Activated CD8-positive, alpha-beta T cell treated with anti-CD3 and anti-CD28 coated beads, Interleukin-2, amount 10 ng/mL, durations not matched to agents 7 days and 5 days (primary cell): ENCODE data around the gene ZNF24. TPM values are rescaled to one million over a fixed set of nuclear protein-coding genes. Genes with fewer than 3 reads are reported as not detected.

Source experiments
- ATAC-seq: fragments of 150-1000 bp; cut with Tn5 transposase; one replicate; pipeline ENCODE4 v1.10.0; 2021; ENCODE audit warnings: moderate library complexity
- CTCF ChIA-PET: fragments of 350-600 bp; sonication (Branson Sonifier 250); formaldehyde crosslinking; loops from one replicate; lab custom pipeline; 2021; ENCODE audit warnings: antibody characterized with exemption; lab: Charles Lee
- POLR2A ChIA-PET: fragments of 350-600 bp; sonication (Branson Sonifier 250); formaldehyde crosslinking; loops from one replicate; lab custom pipeline; 2021; ENCODE audit warnings: antibody characterized with exemption; lab: Charles Lee
- DNase-seq: peaks from one replicate; pipeline ENCODE4 v3.0.0-alpha.2; 2020
- H3K27ac Mint-ChIP-seq: one replicate; pipeline ENCODE4 v1.8.0; 2021; ENCODE audit warnings: mild to moderate bottlenecking, mixed read lengths
- H3K27me3 Mint-ChIP-seq: one replicate; pipeline ENCODE4 v1.8.0; 2021; ENCODE audit warnings: low read depth, mixed read lengths
- H3K36me3 Mint-ChIP-seq: one replicate; pipeline ENCODE4 v1.8.0; 2021; ENCODE audit warnings: low read depth, mixed read lengths
- H3K4me1 Mint-ChIP-seq: one replicate; pipeline ENCODE4 v1.8.0; 2021; ENCODE audit warnings: low read depth, mixed read lengths
- H3K4me3 Mint-ChIP-seq: one replicate; pipeline ENCODE4 v1.8.0; 2021; ENCODE audit warnings: mild to moderate bottlenecking, mixed read lengths
- H3K9me3 Mint-ChIP-seq: one replicate; pipeline ENCODE4 v1.8.0; 2022; ENCODE audit warnings: mixed read lengths; ENCODE audit not compliant: insufficient read depth
- total RNA-seq, 2 experiments: library from RNA; stranded (reverse); gene quantifications; one replicate each; pipeline ENCODE4 v1.2.3, GENCODE V29; 2021

Gene ZNF24
- total RNA-seq, 2 experiments from 2014 or later: 48.8 to 53.2 TPM

DNA sequence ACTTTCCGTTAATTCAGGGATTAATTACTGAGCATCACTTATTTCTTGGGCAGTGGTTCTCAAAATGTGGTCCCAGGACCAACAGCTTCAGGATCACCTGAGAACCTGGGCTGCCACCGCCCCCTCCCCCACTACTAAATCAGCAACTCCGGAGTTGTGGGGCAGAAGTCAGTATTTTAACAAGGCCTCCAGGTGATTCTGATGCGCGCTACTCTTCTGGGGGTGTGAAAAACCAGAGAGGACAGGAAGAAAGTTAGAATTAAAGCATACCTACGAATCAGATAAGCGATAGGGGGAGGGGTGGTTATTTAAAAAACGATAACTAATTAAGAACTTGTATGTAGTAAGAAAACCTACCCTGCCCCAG, 54.5 kb downstream of the ZNF24 start:
- peak overlapping the region; percentile 98 for H3K4me3 Mint-ChIP-seq
- peaks cover 28% of the 10 kb centered on the region for H3K9me3 Mint-ChIP-seq
- no peaks in the 10 kb centered on the region for H3K27me3 Mint-ChIP-seq
- peak; percentile 46 for ATAC-seq
- ChIA-PET POLR2A (interaction anchor here (0.6 to 3.0 kb wide), 18 partner anchors 8 to 664 kb away, joined by 3 to 28 read pairs (median 5); partner anchors contain the start of genes INO80C, ZNF24, ZNF396 and ZNF397), CTCF (interaction anchor here (0.8 to 2.2 kb wide), 7 partner anchors 28 to 423 kb away, joined by 3 to 5 read pairs (median 3); partner anchors contain the start of genes ZNF24 and ZNF397)
- H3K36me3 Mint-ChIP-seq: peaks cover 71% of the 10 kb centered on the region
- H3K27ac Mint-ChIP-seq: peak overlapping the region; percentile 97
- DNase-seq: peak; percentile 60
- peaks cover 37% of the 10 kb centered on the region for H3K4me1 Mint-ChIP-seq

DNA sequence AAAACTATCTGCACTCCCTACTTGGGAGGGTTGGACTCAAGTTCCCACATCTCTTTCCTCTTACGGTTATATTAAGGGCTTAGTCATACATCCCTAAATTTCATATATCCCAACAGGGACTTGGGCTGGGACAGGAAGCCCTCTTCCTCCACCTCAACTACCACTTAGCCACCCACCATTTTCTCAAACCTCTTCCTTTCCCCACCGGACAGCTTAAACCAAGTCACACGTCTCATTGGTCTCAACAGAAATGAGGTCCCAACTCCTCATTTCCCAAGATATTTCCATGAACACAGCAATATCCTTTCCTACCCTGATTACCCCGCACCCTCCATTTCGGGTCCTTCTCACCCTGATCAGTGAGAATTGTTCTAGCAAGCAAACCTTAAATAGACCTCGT, 54.9 kb downstream of the ZNF24 start:
- Mint-ChIP-seq H3K4me1 (peaks cover 34% of the 10 kb centered on the region), H3K27ac (peak overlapping the region; percentile 97), H3K36me3 (peaks cover 68% of the 10 kb centered on the region), H3K4me3 (peak overlapping the region; percentile 98), H3K27me3 (no peaks in the 10 kb centered on the region), H3K9me3 (peaks cover 25% of the 10 kb centered on the region)
- ChIA-PET POLR2A (interaction anchor here (0.6 to 3.0 kb wide), 15 partner anchors 8 to 664 kb away, joined by 3 to 28 read pairs (median 5); partner anchors contain the start of genes INO80C, MAPRE2, ZNF24 and ZNF397), CTCF (interaction anchor here (0.8 to 2.2 kb wide), 8 partner anchors 28 to 423 kb away, joined by 3 to 5 read pairs (median 3); partner anchors contain the start of genes ZNF24 and ZNF397)
- ATAC-seq: no peak
- DNase-seq: no peak

GRCh38 chr18:35284841-35285240, 59.4 kb downstream of the ZNF24 start:
- POLR2A ChIA-PET: no interaction called here
- H3K27me3 Mint-ChIP-seq: no peaks in the 10 kb centered on the region
- ATAC-seq (no peak), DNase-seq (no peak)
- H3K4me3 Mint-ChIP-seq: no peak overlapping the region
- H3K4me1 Mint-ChIP-seq: peaks cover 12% of the 10 kb centered on the region
- CTCF ChIA-PET: no interaction called here
- peaks cover 25% of the 10 kb centered on the region for H3K9me3 Mint-ChIP-seq
- peaks cover 68% of the 10 kb centered on the region for H3K36me3 Mint-ChIP-seq
- H3K27ac Mint-ChIP-seq: no peak overlapping the region

- POLR2A ChIA-PET: no interaction called here
- H3K4me3 Mint-ChIP-seq: no peak overlapping the region
Observed at GRCh38 chr18:35283923-35284794, 60.1 kb downstream of the ZNF24 start.

GRCh38 chr18:35282353-35282752, 61.9 kb downstream of the ZNF24 start:
- DNase-seq (no peak), ATAC-seq (no peak)
- POLR2A ChIA-PET: interaction anchor here (1.8 kb wide), 1 partner anchor 7 kb away, joined by 4 read pairs; the partner anchor contains the start of gene ZSCAN30
- Mint-ChIP-seq H3K4me3 (no peak overlapping the region), H3K9me3 (peaks cover 36% of the 10 kb centered on the region), H3K27ac (no peak overlapping the region), H3K4me1 (peaks cover 5% of the 10 kb centered on the region), H3K36me3 (peaks cover 65% of the 10 kb centered on the region), H3K27me3 (no peaks in the 10 kb centered on the region)
- CTCF ChIA-PET: no interaction called here

More at GRCh38 chr18:35283923-35284794, 60.1 kb downstream of the ZNF24 start:
- Mint-ChIP-seq H3K36me3 (peaks cover 70% of the 10 kb centered on the region), H3K27ac (no peak overlapping the region), H3K27me3 (no peaks in the 10 kb centered on the region), H3K9me3 (peaks cover 31% of the 10 kb centered on the region), H3K4me1 (peaks cover 7% of the 10 kb centered on the region)
- ATAC-seq (no peak), DNase-seq (no peak)
- CTCF ChIA-PET: no interaction called here

Other genes with a start within 250 kb of the ZNF24 start
- gene ZNF397, start 103.4 kb downstream of the ZNF24 start, total RNA-seq: 10 to 100 TPM; 11.3 to 12.7 TPM
- 10 to 100 TPM; 16.0 to 18.3 TPM for gene ZSCAN30, start 54.2 kb downstream of the ZNF24 start, total RNA-seq
- gene ZNF396, start 32.9 kb upstream of the ZNF24 start, total RNA-seq: under 1 TPM; 0.32 to 0.60 TPM
- 10 to 100 TPM; 12.9 to 19.4 TPM for gene INO80C, start 153.5 kb upstream of the ZNF24 start, total RNA-seq
- gene GALNT1, start 237.3 kb upstream of the ZNF24 start, total RNA-seq: 10 to 100 TPM; 34.5 to 35.8 TPM